Activated CD4-positive, alpha-beta T cell treated with anti-CD3 and anti-CD28 coated beads for 4 hours (primary cell): Measurements from ENCODE around the gene NPAS2.

Source experiments
- DNase-seq, 2 donors: peaks; one replicate each; pipeline ENCODE4 v3.0.0-alpha.2; 2020

Gene NPAS2

DNA sequence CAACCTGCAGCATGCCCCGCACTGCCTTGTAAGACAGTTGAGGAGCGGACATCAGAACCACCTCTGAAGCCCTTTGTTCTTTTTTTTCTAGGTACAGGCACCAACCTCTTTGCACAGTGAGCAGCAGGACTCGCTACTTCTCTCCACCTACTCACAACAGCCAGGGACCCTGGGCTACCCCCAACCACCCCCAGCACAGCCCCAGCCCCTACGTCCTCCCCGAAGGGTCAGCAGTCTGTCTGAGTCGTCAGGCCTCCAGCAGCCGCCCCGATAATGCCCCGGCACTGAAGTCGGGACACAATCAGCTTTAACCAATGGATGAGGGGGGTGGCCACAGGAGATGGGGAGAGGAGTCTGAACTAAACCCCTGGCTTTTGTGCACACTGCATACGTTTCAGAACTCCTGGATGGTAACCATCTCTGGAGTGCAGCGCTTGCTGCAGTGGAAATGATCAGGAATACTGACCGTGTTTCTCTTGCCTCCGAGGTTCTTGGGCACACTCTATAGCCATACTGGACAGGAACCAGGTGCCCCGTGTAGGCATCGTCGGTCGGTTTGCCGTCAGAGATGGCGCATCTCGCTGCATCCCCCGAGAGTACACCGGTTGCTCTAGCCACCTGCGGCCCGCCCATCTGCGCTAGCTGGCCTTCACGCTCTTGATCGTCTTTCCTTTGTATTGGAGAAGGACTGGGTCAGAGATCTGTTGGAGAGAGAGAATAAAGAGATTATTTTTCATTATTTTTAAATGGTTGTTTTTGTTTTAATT lies 175.6 kb downstream of the NPAS2 start:
- no peak for DNase-seq

DNA sequence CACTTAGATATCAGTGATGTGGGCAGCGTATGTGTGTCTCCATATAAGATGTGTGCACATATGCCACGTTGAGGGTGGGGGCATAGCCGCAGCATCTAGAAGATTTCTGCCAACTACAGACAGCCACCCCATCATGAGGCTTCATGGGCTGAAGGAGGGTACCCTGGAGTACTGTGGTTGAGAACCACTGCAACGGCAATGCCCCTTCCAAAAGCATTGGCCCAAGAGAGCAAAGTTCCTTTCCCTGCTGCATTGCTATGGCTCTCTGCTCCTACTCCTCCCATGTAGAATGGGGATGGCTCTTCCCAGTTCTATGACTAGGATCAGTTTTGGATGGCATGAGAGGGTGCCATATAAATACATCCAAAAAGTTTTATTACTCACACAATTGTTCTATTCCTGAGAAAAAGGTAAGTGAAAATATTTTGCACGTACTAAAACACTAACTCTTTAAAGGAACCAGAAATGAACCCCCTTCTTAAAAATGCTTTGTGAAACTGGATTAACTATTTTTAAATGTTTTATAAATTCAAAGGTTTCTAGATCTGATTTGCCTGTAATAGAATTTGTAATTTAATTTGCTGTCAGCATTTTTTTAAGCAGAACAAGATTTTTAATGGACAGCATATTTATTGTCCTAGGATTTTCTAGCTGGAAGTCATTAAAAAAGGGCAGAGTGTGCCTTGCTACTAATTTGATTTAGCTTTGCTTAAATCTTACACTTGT lies 177.7 kb downstream of the NPAS2 start:
- no peak for DNase-seq

GRCh38 chr2:100998235-100998573 lies 178.3 kb downstream of the NPAS2 start:
- DNase-seq: no peak

- no peak for DNase-seq
Observed at GRCh38 chr2:100999995-101000394, 180.1 kb downstream of the NPAS2 start.

GRCh38 chr2:101001691-101002561 lies 182.0 kb downstream of the NPAS2 start, which contains the start of gene RPL31:
TSS of gene RPL31 (plus strand) at chr2:101002289. CDS start at chr2:101002702, 413 bp downstream.
- DNase-seq: peak; percentile 97 to 98

DNA sequence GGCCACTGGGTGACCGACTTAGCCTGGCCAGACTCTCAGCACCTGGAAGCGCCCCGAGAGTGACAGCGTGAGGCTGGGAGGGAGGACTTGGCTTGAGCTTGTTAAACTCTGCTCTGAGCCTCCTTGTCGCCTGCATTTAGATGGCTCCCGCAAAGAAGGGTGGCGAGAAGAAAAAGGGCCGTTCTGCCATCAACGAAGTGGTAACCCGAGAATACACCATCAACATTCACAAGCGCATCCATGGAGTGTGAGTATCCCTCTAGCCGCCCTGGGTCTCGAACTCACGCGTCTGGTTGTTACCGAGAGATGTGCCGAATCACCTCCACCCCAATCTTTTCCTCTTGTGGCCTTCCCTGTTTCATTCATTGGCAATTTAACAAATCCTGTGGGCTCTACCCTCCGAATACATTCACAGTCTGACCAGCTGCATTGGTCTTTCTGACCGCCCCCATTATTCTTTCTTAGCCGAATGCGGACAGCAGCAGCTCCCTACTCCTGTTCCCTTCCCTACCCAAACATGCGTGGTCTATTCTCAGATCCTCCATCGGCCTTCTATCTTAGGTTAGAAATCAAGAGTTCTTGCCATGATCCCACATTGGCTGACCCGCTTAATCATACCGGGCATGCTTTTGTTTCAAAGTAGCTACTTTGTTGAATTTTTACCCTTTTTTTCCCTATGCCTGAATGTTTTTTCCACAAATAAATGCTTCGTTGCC lies 182.8 kb downstream of the NPAS2 start:
- DNase-seq: peak in 1 of 2 donors; percentile 21

- DNase-seq: no peak
Observed at GRCh38 chr2:101003278-101003775, 183.4 kb downstream of the NPAS2 start.

- DNase-seq: no peak
Observed at GRCh38 chr2:101004620-101005325, 184.8 kb downstream of the NPAS2 start.

DNA sequence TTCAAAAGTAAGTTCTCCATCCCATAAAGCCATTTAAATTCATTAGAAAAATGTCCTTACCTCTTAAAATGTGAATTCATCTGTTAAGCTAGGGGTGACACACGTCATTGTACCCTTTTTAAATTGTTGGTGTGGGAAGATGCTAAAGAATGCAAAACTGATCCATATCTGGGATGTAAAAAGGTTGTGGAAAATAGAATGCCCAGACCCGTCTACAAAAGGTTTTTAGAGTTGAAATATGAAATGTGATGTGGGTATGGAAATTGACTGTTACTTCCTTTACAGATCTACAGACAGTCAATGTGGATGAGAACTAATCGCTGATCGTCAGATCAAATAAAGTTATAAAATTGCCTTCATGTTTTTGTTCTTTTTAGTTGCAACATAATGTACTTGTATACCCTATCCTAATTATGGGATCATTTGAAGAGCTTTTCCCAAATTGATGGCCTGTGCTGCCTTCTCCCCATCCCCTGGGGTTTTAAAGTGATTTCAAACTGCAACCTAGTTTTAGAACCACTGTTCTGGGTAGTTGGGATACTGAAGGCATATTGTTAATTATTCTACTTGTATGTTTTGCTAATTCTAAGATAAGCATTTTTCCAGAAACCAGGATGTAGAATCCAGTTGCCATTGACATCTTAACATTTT lies 186.3 kb downstream of the NPAS2 start:
- DNase-seq: no peak

DNA sequence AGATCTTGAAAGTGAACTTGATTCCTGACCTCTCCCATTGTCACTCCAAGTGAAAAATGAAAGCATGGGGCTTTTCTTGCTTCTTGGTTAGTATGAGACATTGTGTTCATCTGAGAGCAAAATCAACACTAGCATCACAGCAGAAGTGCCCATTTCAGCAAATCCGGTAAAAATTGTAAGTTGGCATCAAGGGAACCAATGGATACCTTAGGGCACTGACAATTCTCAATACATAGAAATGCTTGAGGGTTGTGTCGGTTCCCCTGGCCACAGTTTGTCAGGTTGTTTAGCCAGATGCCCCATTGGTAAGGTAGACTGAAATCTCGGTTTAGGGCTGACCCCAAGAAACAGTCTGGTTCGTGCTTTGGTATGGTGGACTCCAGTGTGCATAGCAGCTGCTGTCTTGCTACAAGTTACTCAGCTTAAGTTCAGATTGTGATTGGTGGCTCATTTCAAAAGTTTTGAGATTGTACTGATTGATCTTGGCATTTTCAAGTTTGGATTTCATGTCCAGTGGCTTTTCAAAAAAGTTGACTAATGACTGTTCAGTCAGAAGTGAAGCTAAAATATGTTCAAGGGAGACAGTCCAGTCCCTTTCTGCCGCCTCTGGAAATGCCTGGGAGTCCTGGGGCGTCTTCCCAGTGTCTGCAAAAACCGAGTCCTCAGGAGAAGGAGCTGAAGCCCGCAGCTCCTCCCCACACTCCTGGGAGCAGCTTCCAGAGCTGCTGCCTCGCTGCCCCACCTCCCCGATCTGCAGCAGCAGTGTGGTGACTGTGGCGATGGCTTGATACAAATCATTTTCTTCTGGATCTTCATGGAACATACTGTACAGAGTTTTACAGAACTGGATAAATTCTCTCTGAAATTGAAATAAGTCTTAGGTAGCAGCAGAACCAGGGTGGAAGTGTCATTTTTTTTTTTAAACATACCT lies 187.7 kb downstream of the NPAS2 start:
- DNase-seq: no peak

- no peak for DNase-seq
Observed at GRCh38 chr2:101011152-101011551, 191.2 kb downstream of the NPAS2 start.

DNA sequence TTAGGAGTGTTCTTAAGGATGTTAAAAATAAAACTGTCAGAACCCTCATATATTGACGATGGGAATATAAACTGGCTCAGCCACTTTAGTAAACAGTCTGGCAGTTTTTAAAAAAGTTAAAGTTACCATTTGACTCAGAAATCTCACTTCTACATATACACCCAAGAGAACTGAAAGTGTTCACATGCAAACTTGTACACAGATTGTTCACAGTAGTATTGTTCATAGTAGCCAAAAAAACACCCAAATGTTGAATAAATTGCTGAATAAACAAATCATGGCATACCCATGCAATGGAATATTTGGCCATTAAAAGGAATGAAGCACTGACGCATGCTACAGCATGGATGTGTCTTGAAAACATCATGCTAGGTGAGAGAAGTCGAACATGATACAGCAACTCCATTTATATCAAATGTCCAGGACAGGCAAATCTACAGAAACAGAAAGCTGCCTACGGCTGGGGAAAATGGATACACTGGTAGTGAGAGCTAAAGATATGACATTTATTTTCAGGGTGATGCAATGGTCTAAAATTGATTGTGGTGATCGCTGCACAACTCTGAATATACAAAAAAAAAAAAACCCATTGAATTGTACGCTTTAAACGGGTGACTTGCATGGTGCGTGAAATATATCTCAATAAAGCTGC lies 192.2 kb downstream of the NPAS2 start:
- DNase-seq: no peak

- DNase-seq: peak in 1 of 2 donors; percentile 51
Observed at GRCh38 chr2:101012706-101013181, 192.8 kb downstream of the NPAS2 start.

DNA sequence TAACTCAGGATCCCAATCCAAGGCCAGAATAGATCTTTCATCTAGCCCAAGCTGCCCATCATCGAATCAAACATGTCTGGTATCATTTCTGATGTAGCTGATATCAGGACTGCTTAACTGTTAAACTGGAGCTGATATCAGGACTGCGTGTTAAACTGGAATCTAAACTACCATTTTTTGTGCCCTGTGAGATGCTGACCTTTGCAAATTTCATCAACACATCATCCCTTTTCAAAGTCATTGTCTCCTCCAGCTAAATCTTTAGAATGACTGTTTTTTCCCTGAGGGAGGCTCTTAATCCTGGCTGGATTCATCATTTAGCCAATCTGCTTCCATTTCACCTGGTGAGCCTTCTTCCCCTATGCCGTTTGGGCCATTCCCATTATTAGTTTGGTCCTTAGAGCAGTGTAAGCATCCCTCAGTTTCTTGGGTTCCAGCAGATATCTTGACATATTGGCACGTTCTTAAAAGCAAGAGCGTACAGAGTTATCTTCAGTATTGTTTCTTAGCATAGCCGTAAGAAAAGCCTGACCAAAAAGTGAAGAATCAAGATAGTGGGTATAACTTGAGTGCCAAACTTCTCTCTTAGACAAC lies 194.4 kb downstream of the NPAS2 start:
- DNase-seq: no peak

- DNase-seq: no peak
Observed at GRCh38 chr2:101017371-101017770, 197.4 kb downstream of the NPAS2 start.

GRCh38 chr2:101018934-101019333 lies 199.0 kb downstream of the NPAS2 start:
- no peak for DNase-seq

- no peak for DNase-seq
Observed at GRCh38 chr2:101022221-101022620, 202.3 kb downstream of the NPAS2 start.

DNA sequence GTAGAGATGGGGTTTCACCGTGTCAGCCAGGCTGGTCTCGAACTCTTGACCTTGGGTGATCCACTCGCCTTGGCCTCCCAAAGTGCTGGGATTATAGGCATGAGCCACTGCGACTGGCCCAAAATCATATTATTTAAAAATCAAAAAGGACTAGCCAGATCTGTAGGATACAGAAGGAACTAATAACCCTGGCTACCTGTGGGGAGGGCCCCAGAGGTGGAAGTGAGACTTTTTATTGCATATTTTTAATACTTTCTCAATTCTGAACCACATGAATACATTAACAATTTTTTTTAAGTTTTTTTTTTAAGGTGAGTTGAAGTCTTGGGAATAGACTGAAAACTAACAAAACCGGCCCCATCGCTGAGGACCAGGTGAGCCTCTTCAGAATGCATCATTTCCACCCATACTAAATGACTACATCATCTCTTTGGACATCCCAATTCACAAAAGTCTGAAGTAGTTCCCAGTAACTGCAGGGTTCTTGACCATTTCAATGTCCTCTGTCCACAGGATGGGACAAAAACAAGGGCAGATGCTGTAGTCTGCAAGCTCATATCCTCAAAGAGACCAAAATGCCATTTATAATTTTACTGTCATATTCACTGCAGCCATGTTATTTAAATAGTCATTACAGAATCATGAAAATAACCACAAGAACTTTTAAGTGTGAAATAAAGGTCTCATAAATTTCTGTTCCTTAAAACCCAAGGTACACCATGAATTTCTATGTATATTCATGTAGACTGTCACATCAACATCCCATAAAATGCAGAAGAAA lies 203.6 kb downstream of the NPAS2 start:
- no peak for DNase-seq
